Stimulated activated CD4-positive, alpha-beta T cell treated with anti-CD3 and anti-CD28 coated beads, Interleukin-2, amount 100 ng/mL, for 24 hours (primary cell): ENCODE data around the gene TMEM125.

Experiments
- DNase-seq, 2 donors: peaks; one replicate each; pipeline ENCODE4 v3.0.0-alpha.2; 2020

TMEM125 gene

GRCh38 chr1:43274804-43275180, 5.0 kb downstream of the TMEM125 start:
- DNase-seq, result no peak

- DNase-seq, result no peak
Observed at GRCh38 chr1:43275826-43276620, 6.2 kb downstream of the TMEM125 start.

- DNase-seq, result no peak
Observed at GRCh38 chr1:43276673-43277072, 6.9 kb downstream of the TMEM125 start.

GRCh38 chr1:43277116-43277876, 7.5 kb downstream of the TMEM125 start:
- no peak for DNase-seq

GRCh38 chr1:43279161-43279560, 9.4 kb downstream of the TMEM125 start:
- DNase-seq, result no peak

DNA sequence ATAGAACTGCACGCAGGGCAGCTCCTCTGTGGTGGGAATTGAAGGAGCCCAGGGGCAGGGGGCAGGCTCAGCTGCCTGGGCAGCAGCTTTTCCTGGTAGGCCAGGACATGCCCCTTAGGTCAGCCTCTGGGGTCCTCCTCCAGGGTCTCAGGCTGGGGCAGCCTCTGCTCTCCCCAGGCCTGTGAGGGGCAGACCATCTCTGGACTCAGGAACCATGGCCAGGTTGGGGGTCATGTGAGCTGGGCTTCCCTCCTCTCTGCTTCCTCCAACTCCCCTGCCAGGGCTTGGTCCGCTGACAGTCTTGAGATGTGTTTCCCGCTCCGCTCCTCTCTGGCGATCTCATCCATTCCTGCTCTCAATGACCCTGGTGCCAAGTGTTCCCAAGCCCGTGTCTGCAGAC, 9.9 kb downstream of the TMEM125 start:
- DNase-seq, result no peak

DNA sequence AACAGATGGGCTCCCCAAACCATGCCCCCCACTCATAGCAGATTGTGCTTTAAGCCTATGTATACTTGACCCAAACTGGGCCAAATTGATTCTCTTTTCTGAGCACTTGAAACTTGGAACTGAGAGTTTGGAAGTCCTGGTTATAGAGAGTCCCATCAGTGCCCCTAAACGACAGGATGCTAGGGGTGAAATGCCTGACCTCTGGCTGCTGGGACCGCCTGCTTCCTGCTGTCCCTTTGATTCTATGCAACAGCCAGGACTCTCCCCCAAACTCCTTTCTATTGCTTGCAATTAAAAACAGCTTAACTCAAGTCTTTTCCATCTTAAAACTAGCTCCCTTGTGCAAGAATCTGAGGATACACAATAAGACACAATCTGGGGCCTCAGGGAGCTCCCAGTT, 10.9 kb downstream of the TMEM125 start:
- no peak for DNase-seq

DNA sequence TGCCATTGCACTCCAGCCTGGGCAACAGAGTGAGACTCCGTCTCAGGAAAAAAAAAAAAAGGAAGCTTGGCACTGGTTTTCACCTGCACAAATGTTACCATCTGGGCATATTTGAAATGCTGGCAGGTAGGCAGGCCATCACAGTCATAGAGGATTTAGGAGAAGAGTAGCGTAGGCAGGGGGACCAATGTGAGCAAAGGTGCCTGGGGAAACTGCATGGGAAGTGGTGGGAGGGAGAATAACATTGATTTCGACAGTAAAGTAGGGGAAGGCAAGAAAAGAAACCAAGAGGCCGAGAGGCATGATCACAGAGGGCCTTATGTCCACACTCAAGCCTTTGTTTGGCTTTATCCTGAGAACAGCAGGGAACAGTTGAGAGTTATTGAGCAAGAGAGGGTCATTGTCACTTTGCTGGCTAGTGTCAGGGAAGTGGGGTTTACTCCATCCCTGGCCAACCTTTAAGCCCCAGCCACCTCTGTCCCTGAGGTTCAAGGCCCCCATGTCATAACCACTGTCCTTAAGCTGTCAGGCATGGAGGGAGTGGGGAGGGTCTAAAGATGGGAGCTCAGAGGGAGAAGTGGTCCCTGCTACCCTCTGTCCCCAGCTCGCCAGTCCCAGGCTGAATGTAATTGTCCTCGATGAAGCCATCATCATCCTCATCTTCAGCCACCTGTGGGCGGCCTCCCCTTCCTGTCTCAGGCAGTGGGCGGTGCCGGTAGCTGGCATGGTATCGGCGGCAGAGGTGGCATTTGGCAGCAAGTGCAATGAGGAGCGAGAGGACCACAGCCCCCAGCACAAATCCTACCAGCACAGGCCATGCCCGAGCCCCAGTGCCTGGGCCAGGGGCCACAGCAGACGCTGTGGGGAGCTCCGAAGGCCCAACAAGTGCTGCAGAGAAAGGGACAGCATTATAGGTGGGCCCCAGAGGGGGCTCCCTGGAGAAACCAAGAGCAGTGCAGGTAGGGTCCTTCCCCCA, 12.7 kb downstream of the TMEM125 start:
- DNase-seq, result no peak

GRCh38 chr1:43284065-43284464, 14.3 kb downstream of the TMEM125 start:
- DNase-seq, result no peak

- DNase-seq, result no peak
Observed at GRCh38 chr1:43284546-43285110, 14.8 kb downstream of the TMEM125 start.

DNA sequence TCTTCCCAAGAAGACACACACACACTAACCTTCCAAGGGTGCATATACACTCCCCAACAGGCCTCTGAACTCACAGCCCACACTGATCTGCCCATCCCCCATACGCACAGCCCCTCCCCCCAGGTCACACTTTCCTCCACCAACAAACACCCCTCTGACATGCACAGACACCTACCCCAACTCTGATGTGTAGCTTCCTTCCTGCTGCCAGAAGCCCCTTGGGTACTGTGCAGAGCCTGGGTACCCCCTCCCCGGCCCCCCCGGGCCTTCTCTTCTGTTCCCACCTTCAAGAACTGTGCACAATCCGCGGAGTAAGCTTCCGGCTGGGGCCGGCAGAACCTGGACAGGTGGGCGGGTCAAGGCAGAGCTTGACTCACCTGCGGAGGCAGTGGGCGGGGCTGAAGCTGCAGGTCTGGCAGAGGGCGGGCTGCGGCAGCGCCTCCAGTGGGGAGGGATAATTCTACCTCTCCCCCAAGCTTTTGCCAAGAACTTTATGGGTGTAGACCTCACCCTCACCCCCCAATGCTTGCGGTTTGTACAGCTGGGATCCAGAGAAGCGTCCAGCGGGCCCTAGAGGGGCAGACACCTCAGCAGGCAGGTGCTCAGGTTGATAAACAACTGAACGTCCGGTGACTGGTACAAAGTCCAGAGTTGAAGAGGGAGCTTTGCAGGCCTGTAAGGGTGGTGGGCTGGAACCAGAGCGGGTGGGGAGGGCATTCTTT, 15.6 kb downstream of the TMEM125 start, which contains the start of gene C1orf210:
Gene C1orf210 (minus strand): TSS at position 313 of the 722 bp plus-strand sequence. CDS start 2,311 bp downstream, outside the sequence.
- no peak for DNase-seq

DNA sequence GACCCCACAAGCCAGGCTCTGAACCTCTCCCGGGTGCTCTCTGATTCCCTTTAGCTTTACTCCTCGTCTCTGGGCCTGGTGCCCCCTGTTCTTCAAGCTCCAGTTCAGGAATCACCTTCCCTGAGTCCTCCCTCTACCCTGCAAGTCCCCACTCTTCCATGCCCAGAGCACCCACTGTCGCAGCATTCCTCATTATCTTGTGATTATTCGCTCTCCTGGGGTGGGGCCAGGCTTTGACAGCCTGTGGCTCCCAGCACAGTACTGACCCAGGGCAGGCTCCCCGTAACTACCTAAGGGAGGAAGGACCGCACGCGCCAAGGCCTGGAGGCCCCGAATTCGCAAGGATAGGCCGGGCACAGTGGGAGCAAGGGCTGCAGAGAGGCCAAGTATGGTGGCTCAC, 16.3 kb downstream of the TMEM125 start:
- no peak for DNase-seq

- DNase-seq, result no peak
Observed at GRCh38 chr1:43286533-43286932, 16.8 kb downstream of the TMEM125 start.

- no peak for DNase-seq
Observed at GRCh38 chr1:43288058-43288784, 18.4 kb downstream of the TMEM125 start.

- DNase-seq, result no peak
Observed at GRCh38 chr1:43288785-43289706, 19.3 kb downstream of the TMEM125 start.

GRCh38 chr1:43292216-43292615, 22.4 kb downstream of the TMEM125 start:
- DNase-seq, result no peak

- DNase-seq, result no peak
Observed at GRCh38 chr1:43292679-43293078, 22.9 kb downstream of the TMEM125 start.

GRCh38 chr1:43293176-43293575, 23.4 kb downstream of the TMEM125 start:
- DNase-seq, result no peak

DNA sequence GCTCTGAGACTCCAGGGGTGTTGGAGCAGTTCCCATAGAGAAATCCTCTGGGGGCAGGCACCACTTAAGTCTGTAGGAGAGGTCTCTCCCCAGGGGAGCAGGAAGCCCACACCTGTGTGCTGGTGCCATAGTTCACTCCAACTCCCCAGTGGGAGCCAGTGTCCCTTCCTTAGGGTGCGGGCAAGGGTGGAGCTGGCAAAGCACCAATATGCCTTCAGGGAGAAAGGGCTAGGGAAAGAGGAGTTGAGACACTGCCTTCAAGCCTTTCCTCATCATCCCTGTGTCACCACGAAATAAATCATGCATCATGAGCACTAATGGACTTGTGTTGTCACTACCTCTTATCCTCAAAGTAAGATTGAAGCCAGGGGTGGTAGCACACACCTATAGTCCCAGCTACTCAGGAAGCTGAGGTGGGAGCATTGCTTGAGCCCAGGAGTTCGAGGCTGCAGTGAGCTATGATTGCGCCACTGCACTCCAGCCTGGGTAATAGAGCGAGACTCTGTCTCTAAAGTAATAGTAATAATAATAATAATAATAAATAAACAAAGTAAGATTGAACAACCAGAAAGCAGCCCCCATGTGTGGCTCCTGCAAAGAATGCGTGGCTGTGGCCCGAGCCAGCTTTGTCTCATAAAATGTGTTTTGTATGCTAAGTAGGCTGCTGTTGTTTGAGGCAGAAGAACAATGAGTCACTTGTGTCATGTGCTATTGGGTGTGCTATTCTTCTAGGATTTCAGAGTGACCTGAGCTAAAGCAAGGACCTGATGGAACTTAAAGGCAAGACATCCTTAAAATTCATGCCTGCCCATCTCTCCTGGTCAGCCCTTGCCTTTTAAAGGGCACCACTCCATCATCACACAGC, 24.3 kb downstream of the TMEM125 start:
- no peak for DNase-seq
